ENCODE data around the gene VAV3.

DNA sequence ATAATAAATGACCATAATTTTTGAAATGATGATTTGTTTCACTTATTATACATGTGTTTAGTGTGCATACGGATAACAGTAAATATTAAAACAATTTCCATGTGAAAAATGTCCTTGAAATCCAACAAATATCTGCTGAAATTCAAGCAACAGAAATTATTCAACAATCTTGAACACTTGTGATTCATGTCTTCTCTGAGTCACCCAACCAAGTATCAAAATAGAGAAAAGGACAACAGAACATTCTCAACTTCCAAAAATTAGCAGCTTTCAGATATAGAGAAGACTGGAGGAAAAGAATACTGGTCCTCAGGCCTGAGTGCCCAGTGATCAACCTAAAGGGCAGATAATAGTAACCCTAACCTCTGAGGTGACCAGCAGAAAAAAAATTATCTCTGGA, 90.8 kb downstream of the VAV3 start:
- TF ChIP-seq, protein P1, sequence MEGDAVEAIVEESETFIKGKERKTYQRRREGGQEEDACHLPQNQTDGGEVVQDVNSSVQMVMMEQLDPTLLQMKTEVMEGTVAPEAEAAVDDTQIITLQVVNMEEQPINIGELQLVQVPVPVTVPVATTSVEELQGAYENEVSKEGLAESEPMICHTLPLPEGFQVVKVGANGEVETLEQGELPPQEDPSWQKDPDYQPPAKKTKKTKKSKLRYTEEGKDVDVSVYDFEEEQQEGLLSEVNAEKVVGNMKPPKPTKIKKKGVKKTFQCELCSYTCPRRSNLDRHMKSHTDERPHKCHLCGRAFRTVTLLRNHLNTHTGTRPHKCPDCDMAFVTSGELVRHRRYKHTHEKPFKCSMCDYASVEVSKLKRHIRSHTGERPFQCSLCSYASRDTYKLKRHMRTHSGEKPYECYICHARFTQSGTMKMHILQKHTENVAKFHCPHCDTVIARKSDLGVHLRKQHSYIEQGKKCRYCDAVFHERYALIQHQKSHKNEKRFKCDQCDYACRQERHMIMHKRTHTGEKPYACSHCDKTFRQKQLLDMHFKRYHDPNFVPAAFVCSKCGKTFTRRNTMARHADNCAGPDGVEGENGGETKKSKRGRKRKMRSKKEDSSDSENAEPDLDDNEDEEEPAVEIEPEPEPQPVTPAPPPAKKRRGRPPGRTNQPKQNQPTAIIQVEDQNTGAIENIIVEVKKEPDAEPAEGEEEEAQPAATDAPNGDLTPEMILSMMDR (IDR thresholded peaks at IDR 0.05) = no peak
- TF ChIP-seq POLR2A (IDR thresholded peaks at IDR 0.05) = no peak

Data from heart left ventricle (tissue), 13 donors.